Activated T-helper 1 cell treated with anti-CD3 and anti-CD28 coated beads, Interleukin-12 subunit alpha, Interleukin-12 subunit beta, Interleukin-2, Interleukin-4 antibody, amounts not matched to agents 30 ng/mL and 10 ng/mL and 1 ng/mL, durations not matched to agents 14 hours and 24 hours and 36 hours (primary cell): ENCODE measurements around the gene LSM5. TPM values are rescaled to one million over a fixed set of nuclear protein-coding genes. Genes with fewer than 3 reads are reported as not detected.

Experiments
- DNase-seq: peaks from one replicate; pipeline ENCODE4 v3.0.0; 2021; ENCODE audit warnings: low spot score
- H3K27ac Mint-ChIP-seq: one replicate; pipeline ENCODE4 v1.8.0; 2021; ENCODE audit warnings: mild to moderate bottlenecking, mixed read lengths
- H3K27me3 Mint-ChIP-seq: one replicate; pipeline ENCODE4 v1.8.0; 2022; ENCODE audit warnings: mild to moderate bottlenecking, moderate library complexity, mixed read lengths; ENCODE audit not compliant: insufficient read depth
- H3K36me3 Mint-ChIP-seq: one replicate; pipeline ENCODE4 v1.8.0; 2021; ENCODE audit warnings: low read depth, mixed read lengths
- H3K4me1 Mint-ChIP-seq: one replicate; pipeline ENCODE4 v1.8.0; 2021; ENCODE audit warnings: low read depth, mixed read lengths
- H3K4me3 Mint-ChIP-seq: one replicate; pipeline ENCODE4 v1.8.0; 2021; ENCODE audit warnings: mild to moderate bottlenecking, moderate library complexity, mixed read lengths
- H3K9me3 Mint-ChIP-seq: one replicate; pipeline ENCODE4 v1.8.0; 2021; ENCODE audit warnings: mixed read lengths
- intact Hi-C: fragments of 100-400 bp; cut with micrococcal nuclease; formaldehyde crosslinking; loops from one replicate; pipeline ENCODE4 v1.15.1; 2024
- total RNA-seq: library from RNA; stranded (reverse); gene quantifications from 2 replicates; pipeline ENCODE4 v1.2.3, GENCODE V29; 2022

LSM5 gene
- total RNA-seq, result 79.6 and 84.3 TPM in 2 replicates

DNA sequence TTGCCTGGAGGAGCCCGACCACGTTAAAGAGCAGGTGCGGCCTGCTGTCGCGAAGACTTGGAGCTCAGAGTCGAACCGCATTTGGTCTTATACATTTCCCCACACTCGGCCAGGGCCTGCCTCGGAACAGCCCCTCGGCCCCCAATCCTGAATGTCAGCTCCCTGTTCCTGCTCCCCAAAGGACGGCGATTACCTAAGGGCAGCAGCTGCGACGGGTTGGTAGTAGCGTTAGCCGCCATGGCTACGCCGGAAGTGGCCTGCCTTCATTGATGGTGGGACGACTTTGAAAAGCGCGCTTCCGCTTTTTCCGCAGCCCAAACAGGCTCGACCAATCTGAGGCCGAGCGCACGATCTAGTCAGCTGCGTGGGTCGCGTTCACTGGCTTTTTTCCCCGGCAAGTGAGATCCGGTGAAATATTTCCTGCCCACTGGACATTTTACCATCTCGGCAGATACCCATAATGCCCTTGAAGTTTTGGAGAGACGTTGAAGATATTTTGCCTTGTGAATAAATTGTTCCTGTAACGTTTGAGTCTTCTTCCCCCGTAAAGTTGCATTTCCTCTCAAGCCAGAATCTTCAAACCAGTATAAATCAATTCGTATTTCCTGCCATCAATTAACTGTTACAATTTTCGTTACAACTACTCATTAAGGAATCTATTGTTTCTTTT is at the start of gene LSM5:
LSM5 (minus strand) TSS at position 254 of the 670 bp plus-strand sequence; CDS start at position 239, 15 bp downstream.
- Mint-ChIP-seq H3K27ac (peak within 1 kb of the TSS; percentile 91), H3K4me1 (peaks cover 24% of the 10 kb centered on the region), H3K4me3 (peak within 1 kb of the TSS; percentile 89), H3K9me3 (no peaks in the 10 kb centered on the region), H3K27me3 (no peaks in the 10 kb centered on the region), H3K36me3 (peaks cover 14% of the 10 kb centered on the region)
- intact Hi-C loops, result loop anchor here (1.0 to 10.0 kb wide), 8 partner anchors 63 to 1985 kb away; partner anchors contain the start of genes BBS9, GARS1, GGCT and RP9
- DNase-seq, result peak; percentile 85

- no peak overlapping the region for H3K4me3 Mint-ChIP-seq
- H3K27me3 Mint-ChIP-seq, result no peaks in the 10 kb centered on the region
Observed at GRCh38 chr7:32539366-32539765, 49.2 kb upstream of the LSM5 start.

GRCh38 chr7:32537760-32538159 is 47.6 kb upstream of the LSM5 start:
- no peak for DNase-seq
- intact Hi-C loops, result no loop called here
- Mint-ChIP-seq H3K4me3 (no peak overlapping the region), H3K9me3 (no peaks in the 10 kb centered on the region), H3K4me1 (peaks cover 4% of the 10 kb centered on the region), H3K36me3 (peaks cover 7% of the 10 kb centered on the region), H3K27ac (no peak overlapping the region), H3K27me3 (no peaks in the 10 kb centered on the region)

More at GRCh38 chr7:32539366-32539765, 49.2 kb upstream of the LSM5 start:
- peaks cover 4% of the 10 kb centered on the region for H3K4me1 Mint-ChIP-seq
- intact Hi-C loops, result no loop called here
- no peaks in the 10 kb centered on the region for H3K9me3 Mint-ChIP-seq
- no peak overlapping the region for H3K27ac Mint-ChIP-seq
- DNase-seq, result no peak
- H3K36me3 Mint-ChIP-seq, result peaks cover 10% of the 10 kb centered on the region

DNA sequence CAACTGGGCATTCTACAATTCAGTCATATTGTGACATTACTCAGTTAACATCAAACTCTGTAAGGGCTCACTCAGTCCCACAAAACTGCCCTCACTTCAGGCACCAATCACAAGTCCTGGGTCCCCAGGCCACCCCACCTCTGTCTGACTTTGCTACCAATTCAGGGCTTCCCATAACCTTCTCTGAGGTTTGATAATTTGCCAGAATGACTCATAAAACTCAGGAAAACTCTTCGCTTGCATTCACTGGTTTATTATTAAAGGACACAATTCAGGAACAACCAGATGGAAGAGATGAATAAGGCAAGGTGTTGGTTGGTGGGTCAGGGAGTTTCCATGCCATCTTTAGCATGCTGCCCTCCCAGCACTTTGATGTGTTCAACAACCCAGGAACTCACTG is 46.4 kb upstream of the LSM5 start:
- Mint-ChIP-seq H3K27me3 (no peaks in the 10 kb centered on the region), H3K36me3 (peaks cover 7% of the 10 kb centered on the region), H3K4me3 (no peak overlapping the region), H3K9me3 (no peaks in the 10 kb centered on the region), H3K27ac (no peak overlapping the region), H3K4me1 (peaks cover 4% of the 10 kb centered on the region)
- intact Hi-C loops, result no loop called here
- DNase-seq, result no peak

DNA sequence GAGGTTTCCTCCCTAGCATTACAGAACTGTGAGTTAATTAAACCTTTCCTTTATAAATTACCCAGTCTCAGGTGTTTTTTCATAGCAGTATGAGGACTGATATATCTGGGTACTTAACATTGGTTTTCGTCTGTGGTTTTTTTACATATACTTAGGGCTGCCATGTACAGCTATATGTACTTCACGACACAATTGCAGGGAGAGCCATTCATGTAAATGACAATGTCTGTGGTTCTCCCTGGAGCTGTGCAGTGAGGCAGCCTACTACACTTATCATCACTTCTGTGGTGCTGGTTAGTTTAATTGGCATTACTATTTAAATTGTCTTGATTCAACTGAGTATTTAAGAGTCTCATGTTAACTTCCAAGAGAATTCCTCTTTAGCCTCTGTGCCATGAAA is 45.8 kb upstream of the LSM5 start:
- H3K27me3 Mint-ChIP-seq, result no peaks in the 10 kb centered on the region
- H3K4me3 Mint-ChIP-seq, result no peak overlapping the region
- no peak for DNase-seq
- peaks cover 4% of the 10 kb centered on the region for H3K4me1 Mint-ChIP-seq
- intact Hi-C loops, result no loop called here
- no peaks in the 10 kb centered on the region for H3K9me3 Mint-ChIP-seq
- no peak overlapping the region for H3K27ac Mint-ChIP-seq
- peaks cover 7% of the 10 kb centered on the region for H3K36me3 Mint-ChIP-seq

- no peaks in the 10 kb centered on the region for H3K27me3 Mint-ChIP-seq
- peaks cover 4% of the 10 kb centered on the region for H3K4me1 Mint-ChIP-seq
- no peak overlapping the region for H3K4me3 Mint-ChIP-seq
- H3K27ac Mint-ChIP-seq, result no peak overlapping the region
- intact Hi-C loops, result no loop called here
- peaks cover 7% of the 10 kb centered on the region for H3K36me3 Mint-ChIP-seq
- H3K9me3 Mint-ChIP-seq, result no peaks in the 10 kb centered on the region
- no peak for DNase-seq
Observed at GRCh38 chr7:32535162-32535702, 45.1 kb upstream of the LSM5 start.

- Mint-ChIP-seq H3K9me3 (no peaks in the 10 kb centered on the region), H3K27ac (no peak overlapping the region), H3K36me3 (peaks cover 7% of the 10 kb centered on the region), H3K27me3 (no peaks in the 10 kb centered on the region), H3K4me3 (no peak overlapping the region), H3K4me1 (no peaks in the 10 kb centered on the region)
- intact Hi-C loops, result no loop called here
- no peak for DNase-seq
Observed at GRCh38 chr7:32533276-32534029, 43.3 kb upstream of the LSM5 start.

DNA sequence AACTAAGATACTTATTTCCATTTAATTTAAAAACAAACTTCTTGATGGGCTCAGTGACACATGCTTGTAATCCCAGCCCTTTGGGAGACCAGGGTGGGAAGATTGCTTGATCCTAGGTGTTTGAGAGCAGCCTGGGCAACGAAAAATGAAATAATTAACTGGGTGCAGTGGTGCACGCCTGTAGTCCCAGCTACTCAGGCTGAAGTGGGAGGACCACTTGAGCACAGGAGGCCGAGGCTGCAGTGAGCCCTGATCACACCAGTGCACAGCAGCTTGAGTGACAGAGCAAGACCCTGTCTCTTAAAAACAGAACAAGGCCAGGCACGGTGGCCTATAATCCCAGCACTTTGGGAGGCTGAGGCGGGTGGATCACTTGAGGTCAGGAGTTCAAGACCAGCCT is 42.5 kb upstream of the LSM5 start:
- H3K9me3 Mint-ChIP-seq, result no peaks in the 10 kb centered on the region
- peaks cover 5% of the 10 kb centered on the region for H3K4me1 Mint-ChIP-seq
- H3K27me3 Mint-ChIP-seq, result no peaks in the 10 kb centered on the region
- H3K4me3 Mint-ChIP-seq, result no peak overlapping the region
- intact Hi-C loops, result no loop called here
- no peak overlapping the region for H3K27ac Mint-ChIP-seq
- DNase-seq, result no peak
- peaks cover 7% of the 10 kb centered on the region for H3K36me3 Mint-ChIP-seq

- Mint-ChIP-seq H3K4me3 (no peak overlapping the region), H3K9me3 (no peaks in the 10 kb centered on the region), H3K36me3 (peaks cover 7% of the 10 kb centered on the region), H3K4me1 (peaks cover 9% of the 10 kb centered on the region), H3K27ac (no peak overlapping the region), H3K27me3 (no peaks in the 10 kb centered on the region)
- intact Hi-C loops, result no loop called here
- no peak for DNase-seq
Observed at GRCh38 chr7:32532086-32532485, 41.9 kb upstream of the LSM5 start.

- H3K27me3 Mint-ChIP-seq, result no peaks in the 10 kb centered on the region
- peaks cover 9% of the 10 kb centered on the region for H3K4me1 Mint-ChIP-seq
- H3K36me3 Mint-ChIP-seq, result peaks cover 5% of the 10 kb centered on the region
- no peak overlapping the region for H3K27ac Mint-ChIP-seq
- intact Hi-C loops, result no loop called here
- no peak overlapping the region for H3K4me3 Mint-ChIP-seq
- H3K9me3 Mint-ChIP-seq, result no peaks in the 10 kb centered on the region
- no peak for DNase-seq
Observed at GRCh38 chr7:32531402-32531801, 41.2 kb upstream of the LSM5 start.

GRCh38 chr7:32525839-32526238 is 35.7 kb upstream of the LSM5 start:
- Mint-ChIP-seq H3K4me3 (no peak overlapping the region), H3K9me3 (peaks cover 17% of the 10 kb centered on the region), H3K27ac (no peak overlapping the region), H3K36me3 (peaks cover 17% of the 10 kb centered on the region), H3K4me1 (peaks cover 9% of the 10 kb centered on the region), H3K27me3 (no peaks in the 10 kb centered on the region)
- intact Hi-C loops, result no loop called here
- no peak for DNase-seq

DNA sequence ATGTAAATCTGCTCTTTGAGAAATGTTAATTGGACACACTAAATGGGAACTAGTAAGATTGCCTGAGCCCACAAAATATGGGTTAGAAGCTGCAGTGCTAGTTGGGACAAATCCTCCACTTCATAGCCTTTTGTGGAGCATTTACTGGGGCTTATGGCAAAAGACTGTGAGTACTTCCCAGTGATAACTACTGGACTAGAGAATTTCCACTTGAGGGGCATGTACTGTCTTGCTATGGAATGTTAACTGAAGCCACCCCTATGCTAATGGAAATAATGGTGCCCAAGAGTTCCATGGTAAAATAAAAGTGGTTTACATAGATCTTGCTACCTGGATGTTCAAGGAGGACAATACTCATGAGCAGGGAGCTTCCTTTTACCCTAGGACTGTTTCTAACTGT is 34.5 kb upstream of the LSM5 start:
- peaks cover 9% of the 10 kb centered on the region for H3K4me1 Mint-ChIP-seq
- intact Hi-C loops, result no loop called here
- H3K27me3 Mint-ChIP-seq, result no peaks in the 10 kb centered on the region
- H3K4me3 Mint-ChIP-seq, result no peak overlapping the region
- peaks cover 28% of the 10 kb centered on the region for H3K9me3 Mint-ChIP-seq
- H3K27ac Mint-ChIP-seq, result no peak overlapping the region
- peaks cover 28% of the 10 kb centered on the region for H3K36me3 Mint-ChIP-seq
- no peak for DNase-seq
